ENCODE results near the gene ARFGAP3.

ARFGAP3 gene

DNA sequence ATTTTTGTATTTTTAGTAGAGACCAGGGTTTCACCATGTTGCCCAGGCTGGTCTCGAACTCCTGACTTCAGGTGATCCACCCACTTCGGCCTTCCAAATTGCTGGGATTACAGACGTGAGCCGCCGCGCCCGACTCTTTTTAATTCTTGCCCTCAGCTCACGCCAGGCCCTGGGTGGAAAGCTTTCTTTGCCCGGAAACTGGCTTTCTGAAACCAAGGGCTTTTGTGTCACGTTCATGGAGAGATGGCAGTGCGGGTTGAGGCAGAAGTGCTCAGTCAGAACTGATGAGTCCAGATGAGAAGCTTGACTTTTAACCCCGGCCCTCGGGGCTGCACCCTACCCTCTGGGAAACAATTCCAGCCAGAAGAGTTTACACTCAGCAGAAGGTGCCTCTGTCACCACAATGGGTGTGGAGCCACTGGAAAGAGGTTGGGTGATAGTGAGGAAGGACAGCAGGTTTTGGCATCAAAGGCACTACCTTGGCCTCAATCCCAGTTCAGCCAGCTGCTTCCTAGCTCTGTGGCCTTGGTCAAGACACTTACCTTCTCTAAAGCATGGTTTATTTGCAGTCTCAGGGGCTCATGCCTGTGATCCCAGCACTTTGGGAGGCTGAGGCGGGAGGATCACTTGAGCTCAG, 890 bp upstream of the ARFGAP3 start:
- no peak for DNase-seq

DNA sequence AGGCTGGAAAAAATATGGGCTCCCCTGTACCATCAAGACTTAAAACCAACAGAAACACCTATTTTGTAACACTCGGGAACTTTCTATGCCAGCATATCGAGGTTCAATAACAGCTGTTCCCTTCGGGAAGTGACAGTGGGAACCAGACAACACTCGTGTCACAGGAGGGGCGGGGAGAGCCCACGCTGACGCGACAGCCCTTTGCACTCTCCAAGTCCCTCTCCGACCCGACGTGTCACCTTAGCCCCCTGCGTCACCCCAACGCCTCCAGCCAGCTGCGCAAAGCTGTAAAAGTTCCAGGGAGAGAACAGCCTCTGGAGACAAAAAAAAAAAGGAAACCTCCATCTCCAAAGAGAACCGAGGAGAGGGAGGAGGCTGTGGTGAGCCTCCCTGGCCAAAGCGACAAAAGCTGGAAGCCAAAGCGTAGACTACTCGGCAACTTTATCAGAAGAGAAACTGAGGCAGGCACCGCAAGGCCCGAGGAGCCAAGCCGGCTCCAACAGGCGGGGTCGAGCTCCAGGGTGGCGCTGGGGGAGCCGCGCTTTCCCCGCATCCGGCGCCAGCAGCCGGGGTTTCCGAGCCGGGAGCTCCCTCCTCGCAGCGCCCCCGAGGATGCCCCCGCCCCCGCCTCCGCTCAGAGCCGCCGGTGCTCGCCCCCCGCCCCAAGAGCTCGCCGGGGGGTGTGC, 751 bp downstream of the ARFGAP3 start:
- DNase-seq: no peak

DNA sequence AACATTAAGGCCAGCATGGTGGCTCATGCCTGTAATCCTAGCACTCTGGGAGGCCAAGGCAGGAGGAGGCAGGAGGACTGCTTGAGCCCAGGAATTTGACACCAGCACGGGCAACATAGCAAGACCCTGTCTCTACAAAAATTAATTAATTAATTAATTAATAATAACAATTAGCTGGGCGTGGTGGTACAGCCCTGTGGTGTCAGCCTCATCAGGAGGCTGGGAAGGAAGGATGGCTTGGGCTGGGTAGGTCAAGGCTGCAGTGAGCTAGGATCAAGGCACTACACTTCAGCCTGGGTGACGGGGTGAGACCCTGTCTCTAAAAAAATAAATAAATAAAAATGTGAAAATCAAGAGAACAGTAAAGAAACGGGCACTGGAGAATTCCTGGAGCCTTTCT, 1.4 kb downstream of the ARFGAP3 start:
- DNase-seq: no peak

DNA sequence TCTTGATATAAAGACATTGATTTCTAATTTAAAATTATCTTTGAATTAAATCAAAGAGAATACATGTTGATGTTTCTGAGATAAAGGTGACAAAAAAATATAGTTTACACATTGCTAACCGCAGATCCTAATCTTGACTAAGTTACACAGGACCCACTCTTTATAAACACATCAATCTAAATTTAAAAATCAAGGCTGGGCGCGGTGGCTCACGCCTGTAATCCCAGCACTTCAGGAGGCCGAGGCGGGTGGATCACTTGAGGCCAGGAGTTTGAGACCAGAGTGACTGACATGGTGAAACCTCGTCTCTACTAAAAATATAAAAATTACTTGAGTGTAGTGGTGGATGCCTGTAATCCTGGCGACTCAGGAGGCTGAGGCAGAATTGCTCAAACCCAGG, 1.9 kb downstream of the ARFGAP3 start:
- DNase-seq: no peak

DNA sequence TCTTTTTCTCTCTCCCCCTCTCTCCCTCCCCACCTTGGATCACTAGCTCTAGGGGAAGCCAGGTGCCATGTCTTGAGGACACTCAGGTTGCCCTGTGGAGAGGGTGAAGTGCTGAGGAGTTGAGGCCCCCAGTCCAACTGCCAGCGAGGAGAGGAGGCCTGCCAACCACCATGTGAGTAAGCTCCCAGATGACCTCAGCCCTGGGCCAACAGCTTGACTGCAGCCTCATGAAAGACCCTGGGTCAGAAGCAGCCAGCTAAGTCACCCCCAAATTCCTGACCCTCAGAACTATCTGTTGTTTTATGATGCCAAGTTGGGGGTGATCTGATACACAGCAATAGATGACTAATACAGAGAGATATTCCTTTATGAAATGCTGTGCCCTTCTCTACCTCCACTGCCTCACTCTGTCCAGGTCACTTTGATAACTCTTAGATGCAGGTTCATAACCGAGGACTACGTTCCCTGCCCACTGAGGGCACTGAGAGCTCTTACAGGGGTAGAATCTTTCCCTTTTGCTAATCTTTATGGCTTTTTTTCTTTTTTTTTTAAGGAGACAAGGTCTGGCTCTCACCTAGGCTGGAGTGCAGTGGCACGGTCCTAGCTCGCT, 8.0 kb downstream of the ARFGAP3 start:
- no peak for DNase-seq

DNA sequence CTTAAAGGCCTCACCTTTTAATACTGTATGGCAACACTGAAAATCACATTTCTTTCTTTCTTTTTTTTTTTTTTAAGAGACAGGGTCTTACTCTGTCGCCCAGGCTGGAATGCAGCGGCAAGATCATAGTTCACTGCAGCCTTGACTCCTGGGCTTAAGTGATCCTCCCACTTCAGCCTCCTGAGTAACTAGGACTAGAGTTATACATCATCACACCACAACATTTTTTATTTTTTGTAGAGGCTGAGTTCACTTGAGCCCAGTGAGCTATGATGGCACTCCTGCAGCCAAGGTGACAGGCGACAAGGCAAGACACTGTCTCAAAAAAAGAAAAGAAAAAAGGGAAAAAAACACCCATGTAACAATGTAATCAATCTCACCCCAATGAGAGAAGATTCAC, 10.0 kb downstream of the ARFGAP3 start:
- no peak for DNase-seq

DNA sequence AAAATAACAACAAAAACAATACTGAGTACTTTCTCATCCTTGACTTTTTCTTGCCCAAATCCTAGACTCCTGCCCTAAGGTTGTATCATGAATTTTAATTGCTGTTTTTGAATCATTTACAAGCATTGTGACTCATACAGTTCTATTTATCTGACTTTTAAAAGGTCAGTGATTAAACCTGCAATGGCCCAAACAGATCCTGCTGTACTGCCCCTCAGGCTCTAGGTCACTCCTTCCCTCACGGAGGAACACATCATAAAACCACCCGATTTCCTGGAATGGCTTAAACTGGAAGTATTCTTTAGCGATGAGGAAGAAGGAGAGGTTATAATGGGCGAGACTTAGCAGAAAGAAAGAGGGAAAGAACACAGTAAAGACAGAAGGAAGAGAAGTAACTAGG, 12.3 kb downstream of the ARFGAP3 start:
- DNase-seq: no peak

DNA sequence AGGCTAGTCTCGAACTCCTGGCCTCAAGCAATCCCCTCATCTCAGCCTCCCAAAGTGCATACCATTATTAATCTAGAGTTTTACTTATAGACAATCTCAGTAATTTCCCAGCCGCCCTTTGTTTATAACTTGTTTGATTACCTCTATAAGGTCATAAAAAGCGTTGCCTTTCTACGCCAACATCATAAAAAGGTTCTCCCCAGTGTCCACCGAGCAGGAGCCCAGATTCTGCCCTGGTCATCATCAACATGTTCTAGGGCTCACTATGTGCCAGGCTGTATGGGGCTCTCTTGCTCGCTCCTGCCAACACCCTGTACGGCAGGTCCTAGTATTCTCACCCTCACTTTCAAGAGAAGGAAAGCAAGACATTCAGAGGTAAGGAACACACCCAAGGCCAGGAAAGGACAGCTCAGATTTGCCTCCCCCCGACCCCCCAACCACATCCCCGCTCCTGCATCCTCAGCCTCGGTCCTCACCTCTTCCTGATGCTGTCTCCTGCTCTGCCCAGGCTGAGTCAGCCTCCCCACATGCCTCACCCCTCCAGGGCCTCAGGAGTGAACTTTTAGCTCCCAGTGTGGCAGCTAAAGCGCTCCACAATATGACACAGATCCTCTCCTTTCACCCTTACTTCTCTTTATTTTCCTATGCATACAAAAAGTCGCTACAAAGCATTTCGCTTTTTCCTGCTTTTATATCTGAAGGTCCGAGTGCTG, 14.3 kb downstream of the ARFGAP3 start:
- DNase-seq: no peak

DNA sequence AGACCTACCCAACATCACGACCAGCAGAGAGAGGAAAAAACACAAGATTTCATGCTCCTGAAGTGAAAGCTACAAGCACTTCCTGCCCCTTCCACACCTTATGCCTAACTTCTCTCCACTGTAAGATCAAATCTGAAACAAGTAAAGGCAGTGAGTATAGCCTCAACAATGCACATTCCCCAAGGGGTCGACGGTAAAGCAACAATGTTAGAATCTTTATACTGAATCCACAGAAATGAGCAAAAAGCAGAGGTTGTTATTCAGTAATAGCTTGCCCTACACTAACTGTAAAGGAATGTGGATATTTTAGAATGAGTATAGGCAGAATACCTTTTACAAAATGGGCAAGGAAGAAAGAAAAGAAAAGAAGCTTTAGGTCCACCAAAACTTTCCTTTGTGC, 15.6 kb downstream of the ARFGAP3 start:
- no peak for DNase-seq

DNA sequence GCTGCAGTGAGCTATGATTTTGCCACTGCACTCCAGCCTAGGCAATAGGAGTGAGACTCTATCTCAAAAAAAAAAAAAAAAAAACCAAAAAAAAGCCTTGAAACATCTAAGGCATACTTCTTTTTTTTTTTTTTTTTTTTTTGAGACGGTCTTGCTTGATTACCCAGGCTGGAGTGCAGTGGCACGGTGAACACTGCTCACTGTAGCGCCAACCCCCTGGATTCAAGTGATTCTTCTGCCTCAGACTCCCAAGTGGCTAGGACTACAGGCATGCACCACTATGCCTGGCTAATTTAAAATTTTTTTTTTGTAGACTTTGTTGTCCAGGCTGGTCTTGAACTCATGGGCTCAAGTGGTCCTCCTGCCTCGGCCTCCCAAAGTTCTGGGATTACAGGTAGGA, 19.5 kb downstream of the ARFGAP3 start:
- DNase-seq: no peak

DNA sequence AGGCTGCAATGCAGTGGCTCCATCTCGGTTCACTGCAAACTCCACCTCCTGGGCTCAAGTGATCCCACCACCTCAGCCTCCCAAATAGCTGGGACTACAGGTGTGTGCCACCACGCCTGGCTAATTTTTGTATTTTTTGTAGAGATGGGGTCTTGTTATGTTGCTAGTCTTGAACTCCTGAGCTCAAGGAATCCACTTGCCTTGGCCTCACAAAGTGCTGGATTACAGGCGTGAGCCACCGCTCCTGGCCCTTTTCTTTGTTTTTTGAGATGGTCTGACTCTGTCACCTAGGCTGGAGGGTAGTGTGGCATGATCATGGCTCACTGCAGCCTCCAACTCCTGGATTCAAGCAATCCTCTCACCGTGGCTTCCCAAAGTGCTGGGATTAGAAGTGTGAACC, 21.0 kb downstream of the ARFGAP3 start:
- DNase-seq: no peak

DNA sequence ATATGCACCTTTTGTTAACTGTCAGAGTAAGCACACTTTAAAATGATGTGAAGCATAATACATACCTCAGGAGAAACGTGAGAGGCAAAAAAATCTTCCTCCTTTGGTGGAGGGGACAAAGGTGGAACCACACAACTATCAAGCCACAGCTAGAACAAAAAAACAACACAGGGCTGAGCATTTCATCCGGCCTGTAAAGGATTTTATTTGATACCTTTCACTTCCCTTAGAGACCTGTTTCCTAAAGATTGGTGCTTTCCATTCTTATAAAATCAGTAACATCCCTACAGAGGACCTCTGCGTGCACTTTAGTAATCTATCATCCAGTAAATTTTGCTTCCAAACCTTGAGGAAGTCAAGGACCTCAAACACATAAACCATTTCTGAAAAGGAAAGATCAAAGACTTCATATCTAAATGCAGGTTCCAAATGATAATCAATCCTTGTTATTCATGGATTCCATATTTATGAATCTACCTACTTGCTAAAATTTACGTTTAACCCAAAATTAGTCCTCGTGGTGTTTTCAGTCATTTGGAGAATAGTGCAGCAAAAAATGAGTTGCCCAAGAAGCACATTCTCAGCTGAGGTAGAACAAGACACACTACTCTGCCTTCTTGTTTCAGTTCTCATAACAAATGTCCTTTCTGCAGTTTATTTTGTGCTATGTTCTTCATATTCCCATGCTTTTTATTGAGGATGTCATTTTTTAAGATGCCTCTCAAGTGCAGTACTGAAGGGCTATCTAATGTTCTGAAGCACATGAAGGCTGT, 22.7 kb downstream of the ARFGAP3 start:
- no peak for DNase-seq

DNA sequence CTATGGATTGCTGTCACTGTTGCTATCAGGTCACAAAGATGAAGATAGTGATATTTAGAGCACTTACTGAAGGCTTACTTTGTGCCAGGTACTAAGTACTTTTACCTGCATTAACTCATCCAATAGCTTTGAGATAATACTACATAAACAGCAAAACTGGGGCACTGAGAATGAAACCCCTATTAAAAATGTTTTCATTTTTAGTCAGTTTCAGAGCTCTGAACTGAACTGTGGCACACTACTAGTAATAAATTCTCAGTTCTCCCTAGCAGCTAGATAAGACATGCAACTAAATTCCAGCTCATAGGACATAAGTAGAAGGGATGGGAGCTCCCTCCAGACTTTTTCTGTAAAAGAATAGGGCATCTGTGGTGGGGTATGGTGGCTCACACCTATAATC, 24.0 kb downstream of the ARFGAP3 start:
- no peak for DNase-seq

DNA sequence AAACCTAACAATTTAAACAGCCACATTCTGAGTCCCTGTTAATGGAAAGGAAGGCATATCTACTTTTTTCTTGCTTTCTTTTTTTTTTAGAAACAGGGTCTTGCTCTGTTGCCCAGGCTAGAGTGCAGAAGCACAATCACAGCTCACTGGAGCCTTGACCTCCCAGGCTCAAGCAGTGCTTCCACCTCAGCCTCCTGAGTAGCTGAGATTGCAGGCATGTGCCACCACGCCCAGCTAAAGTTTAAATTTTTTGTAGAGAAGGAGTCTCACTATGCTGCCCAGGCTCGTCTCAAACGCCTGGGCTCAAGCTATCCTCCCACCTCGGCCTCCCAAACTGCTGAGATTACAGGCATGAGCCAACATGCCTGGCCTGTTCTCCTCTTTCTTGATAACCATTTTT, 25.4 kb downstream of the ARFGAP3 start:
- no peak for DNase-seq

DNA sequence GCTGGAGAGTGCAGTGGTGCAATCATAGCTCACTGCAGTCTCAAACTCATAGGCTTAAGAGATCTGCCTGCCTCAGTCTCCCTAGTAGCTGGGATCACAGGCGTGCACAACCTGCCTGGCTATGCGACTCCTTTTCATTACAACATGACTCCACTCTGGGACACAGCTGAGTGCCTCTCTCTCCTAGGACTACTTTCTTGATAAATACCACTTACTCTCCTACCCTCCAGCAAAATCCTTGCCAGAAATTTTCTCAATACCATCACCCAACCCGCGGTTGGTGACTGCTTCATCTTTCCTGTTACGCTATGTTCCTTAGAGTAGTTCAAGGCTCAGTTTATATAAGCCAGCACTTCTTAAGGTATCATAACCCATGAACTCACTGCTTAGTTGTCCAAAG, 26.9 kb downstream of the ARFGAP3 start:
- DNase-seq: no peak

DNA sequence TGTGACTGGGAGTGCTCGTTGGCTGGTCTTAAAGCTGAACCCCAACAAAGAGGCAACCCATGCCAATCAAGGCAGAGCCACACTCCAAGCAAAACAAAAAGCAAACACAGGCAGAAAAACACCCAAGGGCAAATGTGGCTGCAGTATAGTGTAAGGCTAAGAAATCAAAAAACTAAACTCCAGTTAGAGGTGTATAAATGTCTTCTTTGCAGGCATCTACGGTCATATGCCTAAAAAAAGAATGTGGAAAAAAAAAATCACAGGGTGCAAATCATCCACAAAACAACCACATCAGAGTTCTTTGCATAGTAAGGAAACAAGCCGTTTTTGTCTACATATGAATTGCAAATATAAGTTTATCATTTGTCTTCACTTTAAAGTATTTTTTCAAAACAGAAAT, 27.8 kb downstream of the ARFGAP3 start:
- no peak for DNase-seq

DNA sequence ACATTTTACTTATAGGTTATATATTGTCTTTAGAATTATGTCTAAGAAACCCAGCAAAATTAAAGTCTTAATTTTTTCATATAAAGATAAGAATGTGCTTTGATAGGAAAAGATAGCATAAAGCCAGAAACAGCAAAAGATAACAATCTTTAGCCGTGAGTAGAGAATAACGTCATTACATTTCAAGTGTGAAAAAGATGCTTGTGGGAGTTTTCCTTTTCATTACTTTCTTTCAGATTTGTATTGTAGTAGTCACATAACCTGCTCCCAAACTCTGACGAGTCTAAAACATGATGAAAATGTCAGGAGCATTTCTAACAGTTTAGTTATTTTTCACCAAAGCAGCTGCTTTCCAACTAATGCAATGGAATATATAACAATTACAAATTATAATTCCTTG, 31.3 kb downstream of the ARFGAP3 start:
- no peak for DNase-seq

DNA sequence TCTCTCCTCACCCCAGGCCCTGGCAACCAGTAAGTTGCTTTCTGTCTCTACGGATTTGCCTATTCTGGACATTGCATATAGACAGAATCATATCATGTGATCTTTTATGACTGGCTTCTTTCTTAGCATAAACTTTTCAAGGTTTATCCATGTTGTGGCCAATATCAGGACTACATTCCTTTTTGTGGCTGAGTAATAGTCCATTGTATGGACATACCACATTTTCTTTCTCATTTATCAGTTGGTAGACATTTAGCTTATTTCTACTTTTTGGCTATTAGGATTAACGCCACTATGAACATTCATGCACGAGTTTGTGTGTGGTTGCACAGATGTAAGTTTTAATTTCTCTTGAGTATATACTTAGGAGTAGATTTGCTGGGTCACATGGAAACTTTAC, 35.7 kb downstream of the ARFGAP3 start:
- no peak for DNase-seq

DNA sequence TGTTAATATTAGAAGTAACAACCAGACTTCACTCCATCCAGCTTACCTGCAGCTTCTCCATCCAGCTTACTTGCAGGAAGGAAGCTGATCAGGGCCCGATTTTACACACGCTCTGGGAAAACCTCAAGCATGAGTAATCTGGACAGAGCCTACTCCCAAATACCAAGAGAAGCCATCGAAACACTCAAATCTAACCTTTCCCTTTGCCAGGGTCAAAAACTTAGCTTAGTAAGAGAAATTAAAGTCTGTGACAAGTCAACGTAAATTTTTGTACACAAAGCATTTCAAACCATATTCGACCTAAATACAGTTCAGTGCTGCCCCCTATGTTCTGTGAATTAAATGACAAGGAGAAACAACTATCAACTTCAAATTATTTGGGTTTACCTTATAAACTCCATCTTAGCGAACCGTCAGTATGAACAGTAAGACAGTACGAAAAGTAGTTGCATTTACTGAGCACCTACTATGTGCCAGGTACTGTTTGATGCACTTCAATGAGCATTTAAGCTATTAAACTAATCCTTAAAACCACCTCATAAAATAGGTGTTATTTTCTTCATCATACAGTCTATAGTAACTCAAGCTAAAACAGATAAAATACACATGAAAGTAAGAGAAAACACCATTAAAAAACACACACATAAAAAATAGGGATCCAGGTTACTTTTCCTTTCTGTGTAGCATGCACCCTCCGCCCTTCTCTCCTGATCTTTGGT, 36.9 kb downstream of the ARFGAP3 start:
- no peak for DNase-seq

DNA sequence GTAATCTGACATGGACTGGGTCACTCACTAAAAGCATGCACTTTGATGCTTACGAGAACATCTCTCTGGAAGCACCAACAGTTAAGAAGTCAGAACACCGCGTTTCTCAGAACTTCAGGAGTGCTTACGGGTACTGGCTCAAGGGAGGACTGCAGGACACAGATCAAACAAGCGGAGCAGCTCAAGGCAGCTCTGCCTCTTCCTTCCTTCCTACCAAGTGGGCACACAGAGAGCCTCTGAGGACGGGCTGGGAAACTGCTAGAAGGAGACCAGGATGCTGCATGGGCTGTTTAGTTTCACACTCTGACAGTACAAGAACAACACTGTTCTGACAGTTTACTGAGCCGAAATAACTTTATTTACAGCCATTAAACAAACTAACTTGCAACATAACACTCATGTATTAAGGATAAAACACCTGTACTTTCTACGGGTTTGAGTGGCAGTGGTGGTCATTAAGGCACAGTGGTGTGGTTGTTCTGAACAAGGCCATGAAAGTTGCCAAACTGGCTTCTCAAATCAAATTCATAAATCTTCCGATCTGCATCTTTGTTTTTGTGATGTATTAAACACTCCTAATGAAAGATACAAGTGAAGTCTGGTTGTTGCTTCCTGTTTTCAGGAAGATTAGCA, 37.5 kb downstream of the ARFGAP3 start:
- DNase-seq: no peak

DNA sequence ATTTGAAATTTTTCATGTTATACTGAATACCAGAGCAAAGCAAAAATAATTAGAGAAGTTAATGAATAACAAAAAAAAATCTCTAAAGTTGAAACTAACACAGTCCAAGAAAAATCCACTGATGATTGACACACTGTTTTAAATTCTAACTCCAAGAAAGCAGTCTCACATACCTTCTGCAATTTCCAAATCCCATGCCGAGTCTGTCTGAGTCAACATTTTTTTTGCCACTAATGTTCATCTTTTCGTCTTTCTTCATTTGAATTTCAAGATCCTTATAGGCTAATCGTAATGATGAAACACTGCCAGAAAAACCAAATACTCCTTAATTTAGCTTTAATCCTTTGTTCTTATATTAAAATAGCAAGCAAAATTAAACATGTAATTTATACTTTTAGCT, 39.5 kb downstream of the ARFGAP3 start:
- no peak for DNase-seq

DNA sequence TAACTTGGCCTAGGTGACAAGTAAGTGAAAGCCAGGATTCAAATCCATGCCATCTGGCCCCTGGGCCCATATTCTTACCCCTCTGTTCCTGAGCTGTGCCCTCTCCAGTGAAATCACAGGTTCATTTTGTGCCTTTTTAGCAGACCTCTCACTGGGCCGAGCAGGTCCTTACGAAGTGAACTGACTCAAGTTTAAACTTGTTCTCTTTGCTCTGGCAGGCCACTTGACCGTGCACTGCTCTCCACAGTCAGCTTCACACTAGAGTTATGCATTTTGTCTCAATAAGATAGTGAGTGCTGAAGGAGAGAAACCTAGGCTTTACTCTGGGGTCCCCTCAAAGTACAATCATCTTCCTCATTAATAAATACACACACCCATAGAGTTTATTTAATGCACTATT, 40.7 kb downstream of the ARFGAP3 start:
- no peak for DNase-seq

All from NCI-H1105 (cell line).